Tibial artery (tissue), 4 donors: ENCODE data around the gene SVEP1.
A peak's percentile ranks its signal among the peaks of the same experiment; 100 is the strongest.

Experiments
- DNase-seq, 2 donors: peaks; one replicate each; pipeline ENCODE4 v3.0.0-alpha.2; 2019
- H3K27ac ChIP-seq, 2 donors: fragments of 200-600 bp; sonication (generic) in 1 of 2; 1 replicate in 1 of 2; 2 replicates in 1 of 2; pipeline ENCODE4 v1.5.1; 2018 to 2019; ENCODE audit warnings: mild to moderate bottlenecking in 1 of 2
- H3K27me3 ChIP-seq, 2 donors: fragments of 200-600 bp; sonication (generic) in 1 of 2; one replicate each; pipeline versions ENCODE4 v1.5.1 to v1.6.0; 2016 to 2019
- H3K36me3 ChIP-seq, 3 donors: fragments of 200-600 bp; sonication (generic) in 2 of 3; one replicate each; pipeline ENCODE4 v1.5.1; 2016 to 2019; ENCODE audit warnings: mild to moderate bottlenecking in 2 of 3
- H3K4me1 ChIP-seq, 4 donors: fragments of 200-600 bp; sonication (generic) in 2 of 4; 1 replicate in 3 of 4; 2 replicates in 1 of 4; pipeline ENCODE4 v1.5.1; 2016 to 2019
- H3K4me3 ChIP-seq, 2 donors: fragments of 200-600 bp; sonication (generic) in 1 of 2; 1 replicate in 1 of 2; 2 replicates in 1 of 2; pipeline ENCODE4 v1.5.1; 2018 to 2019; ENCODE audit warnings: mild to moderate bottlenecking in 2 of 2
- H3K9me3 ChIP-seq, 3 donors: fragments of 200-600 bp; sonication (generic) in 1 of 3; one replicate each; pipeline ENCODE4 v1.5.1; 2016 to 2019
- CTCF ChIP-seq, 2 experiments: fragments of 200-600 bp in 1 of 2; fragments of 450-650 bp in 1 of 2; IDR thresholded peaks; one replicate each; pipeline ENCODE4 v1.5.1; 2017 to 2019; ENCODE audit warnings: antibody characterized with exemption in 2 of 2, mild to moderate bottlenecking in 1 of 2, moderate library complexity in 1 of 2
- intact Hi-C: fragments of 100-400 bp; cut with DNase I; formaldehyde crosslinking; loops from one replicate; pipeline ENCODE4 v1.15.0; 2023; ENCODE audit warnings: low total_unique reads

The SVEP1 gene

GRCh38 chr9:110566156-110566555 lies 13.4 kb downstream of the SVEP1 start:
- TF ChIP-seq CTCF (IDR thresholded peaks at IDR 0.05), result no peak
- peaks cover 0 to 7% (median 0%) of the 10 kb centered on the region in 4 donors for H3K4me1 ChIP-seq
- H3K9me3 ChIP-seq, result no peaks in the 10 kb centered on the region
- no peak overlapping the region for H3K4me3 ChIP-seq
- intact Hi-C loops, result no loop called here
- H3K27me3 ChIP-seq, result no peaks in the 10 kb centered on the region
- H3K27ac ChIP-seq, result no peak overlapping the region
- no peak for DNase-seq
- H3K36me3 ChIP-seq, result no peaks in the 10 kb centered on the region

- H3K4me3 ChIP-seq, result no peak overlapping the region
- intact Hi-C loops, result no loop called here
- H3K4me1 ChIP-seq, result peaks cover 0 to 7% (median 0%) of the 10 kb centered on the region in 4 donors
- no peak overlapping the region for H3K27ac ChIP-seq
- H3K27me3 ChIP-seq, result no peaks in the 10 kb centered on the region
- no peaks in the 10 kb centered on the region for H3K36me3 ChIP-seq
- no peak for DNase-seq
- H3K9me3 ChIP-seq, result no peaks in the 10 kb centered on the region
- no peak for TF ChIP-seq CTCF (IDR thresholded peaks at IDR 0.05)
These were observed 17.7 kb downstream of the SVEP1 start for GRCh38 chr9:110561826-110562225.

GRCh38 chr9:110559869-110560268 lies 19.7 kb downstream of the SVEP1 start:
- no peak overlapping the region for H3K27ac ChIP-seq
- intact Hi-C loops, result no loop called here
- no peaks in the 10 kb centered on the region for H3K36me3 ChIP-seq
- no peak overlapping the region for H3K4me3 ChIP-seq
- H3K9me3 ChIP-seq, result no peaks in the 10 kb centered on the region
- TF ChIP-seq CTCF (IDR thresholded peaks at IDR 0.05), result no peak
- no peak for DNase-seq
- H3K27me3 ChIP-seq, result no peaks in the 10 kb centered on the region
- peaks cover 0 to 26% (median 13%) of the 10 kb centered on the region in 4 donors for H3K4me1 ChIP-seq

- peak; percentile 76 to 80 for DNase-seq
- H3K27ac ChIP-seq, result peak overlapping the region; percentile 34 to 42
- intact Hi-C loops, result no loop called here
- no peaks in the 10 kb centered on the region for H3K27me3 ChIP-seq
- H3K36me3 ChIP-seq, result no peaks in the 10 kb centered on the region
- no peak for TF ChIP-seq CTCF (IDR thresholded peaks at IDR 0.05)
- H3K4me3 ChIP-seq, result no peak overlapping the region
- H3K9me3 ChIP-seq, result no peaks in the 10 kb centered on the region
- peaks cover 0 to 36% (median 18%) of the 10 kb centered on the region in 4 donors for H3K4me1 ChIP-seq
These were observed 23.8 kb downstream of the SVEP1 start for GRCh38 chr9:110555551-110556331.

GRCh38 chr9:110546411-110546871 lies 33.1 kb downstream of the SVEP1 start:
- no peak for DNase-seq
- intact Hi-C loops, result no loop called here

More at GRCh38 chr9:110546411-110546871, 33.1 kb downstream of the SVEP1 start:
- Histone ChIP-seq H3K4me1 (peaks cover 0 to 11% (median 2%) of the 10 kb centered on the region in 4 donors), H3K27me3 (no peaks in the 10 kb centered on the region), H3K9me3 (no peaks in the 10 kb centered on the region), H3K4me3 (no peak overlapping the region), H3K36me3 (no peaks in the 10 kb centered on the region), H3K27ac (no peak overlapping the region)
- TF ChIP-seq CTCF (IDR thresholded peaks at IDR 0.05), result no peak
